T follicular helper cell (primary cell): ENCODE results near the gene CDR2L.
"Not testable (repeated sequence)": the region's sequence is repeated elsewhere in the genome, so short reads cannot be mapped to it uniquely, and the experiment has no call there.

Experiments used
- DNase-seq: peaks from one replicate; pipeline ENCODE4 v3.0.0-alpha.2; 2020; ENCODE audit warnings: low read depth

The CDR2L gene

GRCh38 chr17:75011401-75012095 is 24.1 kb downstream of the CDR2L start:
- no peak for DNase-seq

- no peak for DNase-seq
Measured at GRCh38 chr17:75012096-75012345, 24.6 kb downstream of the CDR2L start.

- peak; percentile 59 for DNase-seq
Measured at GRCh38 chr17:75012346-75013091, 25.1 kb downstream of the CDR2L start, which contains the start of gene MRPL58. TSS of gene MRPL58 (plus strand) at chr17:75012670. CDS start at chr17:75012687, 17 bp downstream.

GRCh38 chr17:75013092-75013559 is 25.7 kb downstream of the CDR2L start:
- no peak for DNase-seq

GRCh38 chr17:75019146-75019545 is 31.7 kb downstream of the CDR2L start:
- DNase-seq = no peak

- DNase-seq = no peak
Measured at GRCh38 chr17:75019710-75020109, 32.3 kb downstream of the CDR2L start.

- DNase-seq = no peak
Measured at GRCh38 chr17:75020331-75021110, 33.1 kb downstream of the CDR2L start.

GRCh38 chr17:75024686-75025397 is 37.4 kb downstream of the CDR2L start:
- DNase-seq = no peak

- DNase-seq = not testable (repeated sequence)
Measured at GRCh38 chr17:75025398-75025734, 37.9 kb downstream of the CDR2L start.

GRCh38 chr17:75026650-75027049 is 39.2 kb downstream of the CDR2L start:
- DNase-seq = not testable (repeated sequence)

- DNase-seq = no peak
Measured at GRCh38 chr17:75030161-75030560, 42.7 kb downstream of the CDR2L start.

- DNase-seq = peak; percentile 51
Measured at GRCh38 chr17:75031972-75032719, 44.7 kb downstream of the CDR2L start.

- DNase-seq = peak; percentile 12
Measured at GRCh38 chr17:75032720-75033280, 45.4 kb downstream of the CDR2L start.

- DNase-seq = peak; percentile 76
Measured at GRCh38 chr17:75033346-75034235, 46.2 kb downstream of the CDR2L start.

GRCh38 chr17:75034236-75034908 is 46.9 kb downstream of the CDR2L start:
- peak; percentile 55 for DNase-seq

GRCh38 chr17:75036643-75037268 is 49.3 kb downstream of the CDR2L start:
- DNase-seq = peak; percentile 97

- DNase-seq = no peak
Measured at GRCh38 chr17:75039238-75039637, 51.8 kb downstream of the CDR2L start.

- DNase-seq = no peak
Measured at GRCh38 chr17:75041656-75042280, 54.3 kb downstream of the CDR2L start.
